SK-MEL-5 (cell line): ENCODE results near the gene PFKP. TPM values are rescaled to one million over a fixed set of nuclear protein-coding genes. Genes with fewer than 3 reads are reported as not detected.
A peak's percentile ranks its signal among the peaks of the same experiment; 100 is the strongest.

ENCODE experiments used
- DNase-seq: peaks from one replicate; pipeline ENCODE4 v3.0.0-alpha.2; 2016; ENCODE audit warnings: low read depth, low spot score
- in situ Hi-C: cut with HindIII; loops from 2 replicates; pipeline ENCODE4 v1.10.0; 2016; ENCODE audit warnings: low sequenced_read_pairs, high pct_unique_total_duplicates, low pct_unique_long_range_greater_than_20kb
- total RNA-seq: library from RNA; depleted of rRNA; stranded (reverse); fragments of >200 nt; shearing (Covaris generic); gene quantifications from 2 replicates; pipeline ENCODE4 v1.2.3, GENCODE V29; 2014

PFKP gene
- total RNA-seq, 1 experiment from 2014 or later: 92.8 TPM

DNA sequence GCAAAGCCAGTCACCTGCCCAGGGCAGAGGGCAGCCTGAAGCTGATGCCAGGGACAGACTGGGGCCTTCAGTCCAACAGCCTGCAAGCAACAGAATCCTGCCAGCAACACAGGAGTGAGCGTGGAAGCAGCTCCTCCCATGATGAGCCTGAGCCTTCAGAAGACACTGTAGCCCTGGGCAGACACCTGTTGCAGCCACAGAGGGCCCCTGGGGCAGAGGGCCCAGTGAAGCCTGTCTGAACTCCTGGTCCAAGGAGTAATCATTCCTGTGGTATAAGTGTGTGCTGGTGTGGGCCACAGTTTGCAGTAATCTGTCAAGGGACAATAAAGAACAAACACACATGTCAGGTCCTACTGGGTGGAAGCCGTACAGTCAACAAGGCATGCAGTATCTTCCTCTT, 2.9 kb upstream of the PFKP start:
- DNase-seq: no peak
- in situ Hi-C loops: no loop called here

DNA sequence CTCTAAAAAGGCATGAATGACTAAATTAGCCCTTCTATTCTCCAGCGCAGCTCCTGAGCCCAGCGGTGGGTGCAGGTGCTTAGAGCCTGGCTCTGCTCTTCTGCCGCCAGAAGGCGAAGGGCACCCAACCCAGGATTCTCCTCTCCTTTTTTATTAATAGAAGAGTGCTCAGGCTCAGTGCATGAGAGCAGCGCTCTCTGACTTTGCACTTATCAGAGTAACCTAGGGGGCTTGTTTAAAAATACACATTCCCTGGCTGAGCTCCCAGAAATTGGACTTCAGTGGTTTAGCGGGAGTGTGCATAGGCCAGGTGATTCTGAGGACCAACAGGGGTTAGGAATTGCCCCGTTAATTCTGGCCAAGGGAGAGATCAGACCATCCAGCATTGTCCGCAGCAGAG, 1.7 kb upstream of the PFKP start:
- no peak for DNase-seq
- in situ Hi-C loops: no loop called here

DNA sequence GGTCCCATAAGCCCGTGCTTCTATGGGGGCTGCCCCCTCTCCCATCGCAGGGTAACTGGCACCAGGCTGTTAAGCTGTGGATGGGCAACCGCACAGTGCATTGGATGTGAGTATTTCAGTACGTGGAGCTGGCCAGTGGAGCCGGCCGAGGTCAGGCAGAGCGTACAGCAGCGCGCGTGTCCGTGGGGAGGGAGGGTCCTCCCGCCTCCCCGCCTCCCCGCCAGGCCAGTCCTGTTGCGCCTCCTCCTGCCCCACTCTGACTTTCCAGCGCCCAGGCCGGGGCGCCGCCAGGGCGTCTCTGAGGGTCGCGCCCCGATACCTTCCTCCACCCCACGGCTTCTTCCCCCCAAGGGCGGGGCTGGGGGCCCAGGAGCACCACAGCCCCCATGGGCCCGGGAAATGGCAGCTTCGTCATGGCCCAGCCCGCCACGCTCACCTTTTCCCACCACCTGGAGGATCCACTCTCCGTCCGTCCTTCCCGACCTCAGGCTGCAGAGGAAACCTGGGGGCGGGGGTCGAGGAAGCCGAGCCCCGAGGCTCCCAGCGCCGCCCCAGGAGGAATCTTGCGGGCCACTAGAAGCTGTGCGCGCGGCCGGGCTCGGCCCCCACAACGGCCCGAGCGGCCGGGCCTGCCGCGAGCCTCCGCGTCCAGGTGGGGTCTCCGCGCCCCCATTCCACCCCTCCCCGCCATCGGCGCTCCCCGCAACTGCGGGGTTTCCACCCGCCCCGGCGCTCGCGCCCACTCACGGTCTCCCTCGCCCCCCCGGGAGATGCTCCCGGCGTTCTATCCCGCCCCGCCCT, 831 bp upstream of the PFKP start:
- in situ Hi-C loops: no loop called here
- DNase-seq: no peak

DNA sequence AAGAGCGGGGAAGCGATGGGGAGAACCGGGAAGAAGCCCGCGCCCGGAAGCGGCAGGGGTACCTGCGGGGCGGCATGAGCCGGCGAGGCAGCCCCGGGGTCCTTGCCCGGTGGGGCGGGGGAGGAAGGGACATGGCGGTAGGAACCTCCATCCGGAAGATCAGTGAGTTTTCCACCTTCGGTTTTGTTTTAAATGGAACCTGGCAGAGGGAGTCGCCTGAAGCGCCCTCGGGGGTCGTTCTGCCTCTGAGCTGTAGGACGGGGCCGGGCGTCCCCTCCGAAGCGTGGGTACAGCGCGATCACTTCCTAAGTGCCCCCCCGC, 471 bp downstream of the PFKP start:
- DNase-seq: no peak
- in situ Hi-C loops: no loop called here

DNA sequence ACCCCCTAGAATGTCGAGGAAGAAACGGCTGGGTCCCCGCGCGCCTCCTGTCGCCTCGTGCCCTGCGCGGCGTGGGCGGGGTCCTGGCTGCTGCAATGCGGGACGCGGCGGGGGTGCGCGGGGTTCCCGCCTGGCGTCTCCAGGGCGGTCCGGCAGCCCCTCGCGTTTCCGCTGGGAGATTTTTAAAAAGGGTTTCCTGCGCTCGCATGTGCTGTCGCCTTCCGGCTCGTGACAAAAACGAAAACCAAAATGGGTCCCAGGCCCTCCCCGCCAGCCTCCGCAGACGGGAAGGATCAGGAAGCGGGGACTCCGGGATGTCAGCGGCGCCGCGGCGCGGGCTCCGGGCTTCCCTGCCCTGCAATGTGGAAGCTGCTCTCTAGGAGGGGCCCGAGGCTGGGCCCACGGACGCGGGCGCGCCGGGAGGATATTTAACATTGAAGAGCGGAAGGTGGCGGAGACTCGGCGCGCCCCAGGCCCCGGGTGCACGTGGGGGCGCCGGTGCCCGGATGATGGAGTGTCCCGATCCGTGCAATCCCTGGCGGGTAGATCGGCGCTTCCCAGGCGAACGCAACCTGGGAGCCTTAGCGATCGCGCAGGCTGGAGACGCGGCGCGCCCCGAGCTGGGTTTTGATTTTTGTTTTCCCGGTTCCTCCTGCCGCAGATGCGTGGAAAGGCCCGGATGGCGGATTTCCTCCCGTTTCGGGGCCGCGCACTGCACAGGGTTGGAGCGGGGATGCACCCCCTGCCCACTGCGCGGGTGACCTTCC, 1.0 kb downstream of the PFKP start:
- peak; percentile 21 for DNase-seq
- in situ Hi-C loops: no loop called here

DNA sequence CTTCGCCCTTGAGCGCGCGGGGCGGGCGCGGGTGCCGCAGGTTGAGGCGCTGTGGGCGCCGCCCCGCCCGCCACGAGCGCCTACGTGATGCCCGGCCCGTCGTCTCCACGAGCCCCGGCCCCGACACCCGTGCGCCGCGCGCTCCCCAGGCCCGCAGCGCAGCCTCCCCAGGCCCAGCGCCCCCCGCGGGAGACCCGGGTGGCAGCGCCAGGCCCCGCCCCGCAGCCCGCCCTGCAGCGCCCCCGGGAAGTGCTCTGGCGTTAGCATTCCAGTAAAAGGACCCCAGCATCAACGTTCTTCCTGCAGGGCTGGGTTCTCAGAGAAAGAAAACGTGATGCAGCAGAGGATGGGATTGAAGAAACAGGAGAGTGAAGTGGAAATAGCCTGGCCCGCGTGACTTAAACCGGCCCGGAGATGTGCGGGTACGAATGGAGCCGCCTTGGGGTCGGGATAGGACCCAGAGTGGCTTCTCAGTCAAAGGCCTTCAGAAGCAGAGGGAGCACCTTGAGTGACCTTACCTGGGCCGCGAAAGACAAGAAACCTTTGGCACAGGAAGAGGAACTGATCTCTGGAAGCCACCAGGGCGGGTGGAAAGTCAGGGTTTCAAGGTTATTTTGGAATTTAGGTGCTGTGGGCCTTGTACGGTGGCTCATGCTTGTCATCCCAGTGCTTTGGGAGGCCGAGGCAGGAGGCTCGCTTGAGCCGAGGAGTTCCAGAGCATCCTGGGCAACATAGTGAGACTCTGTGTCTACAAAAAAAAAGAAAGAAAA, 1.8 kb downstream of the PFKP start:
- DNase-seq: no peak
- in situ Hi-C loops: no loop called here

DNA sequence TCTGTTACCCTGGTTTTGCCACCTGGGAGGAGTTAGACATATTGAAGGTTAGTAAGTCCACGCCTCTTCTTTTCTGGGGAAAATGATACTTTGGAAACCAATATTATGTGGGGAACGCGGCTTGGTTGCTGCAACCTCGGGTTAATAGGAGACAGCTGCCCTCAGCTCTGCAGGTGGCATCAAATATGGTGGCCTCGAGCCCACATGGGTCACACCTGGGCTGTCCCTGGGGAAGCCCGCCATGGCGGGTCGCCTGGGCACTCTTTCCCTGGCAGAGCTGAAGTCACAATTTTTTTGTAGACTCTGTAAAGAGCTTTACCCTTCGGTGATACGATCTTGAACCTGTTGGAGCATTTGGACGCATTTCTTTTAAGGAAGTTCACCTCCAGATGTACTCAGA, 2.5 kb downstream of the PFKP start:
- in situ Hi-C loops: no loop called here
- no peak for DNase-seq

DNA sequence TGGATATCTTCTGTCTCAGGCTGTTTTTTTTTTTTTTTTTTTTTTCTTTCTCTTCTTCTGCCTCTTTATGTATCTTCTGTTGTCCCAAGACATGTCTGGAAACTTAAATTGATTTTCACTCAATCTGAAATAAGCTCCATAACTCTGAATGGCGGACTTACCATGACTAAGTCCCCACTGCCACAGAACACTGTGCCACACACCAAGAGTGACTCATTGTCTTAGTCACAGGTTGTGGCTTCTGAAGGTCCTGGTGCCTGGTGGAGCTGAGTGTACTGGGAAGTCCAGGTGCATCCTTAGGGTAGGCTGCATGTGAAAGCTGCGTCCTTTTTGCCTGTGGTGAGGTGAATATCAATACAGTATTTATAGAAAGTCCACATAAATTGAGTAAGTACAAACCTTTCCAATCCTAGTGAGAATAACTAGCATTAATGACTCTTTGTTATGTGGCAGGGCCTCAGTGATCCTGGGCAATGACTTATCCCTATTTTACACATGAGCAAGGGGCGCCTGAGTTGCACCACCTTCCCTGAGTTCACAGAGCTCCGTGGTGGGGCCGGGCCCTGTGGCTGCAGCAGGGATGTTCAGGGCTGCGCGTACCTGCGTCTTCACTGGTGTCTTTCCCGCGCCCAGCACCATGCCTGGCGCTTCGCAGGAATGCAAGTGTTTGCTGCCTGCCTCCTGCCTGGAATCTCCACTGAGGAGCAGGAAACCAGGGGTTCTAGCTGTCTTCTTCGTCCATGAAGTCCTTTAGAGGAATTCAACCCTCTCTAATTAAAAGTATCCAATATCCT, 4.3 kb downstream of the PFKP start:
- DNase-seq: no peak
- in situ Hi-C loops: no loop called here

DNA sequence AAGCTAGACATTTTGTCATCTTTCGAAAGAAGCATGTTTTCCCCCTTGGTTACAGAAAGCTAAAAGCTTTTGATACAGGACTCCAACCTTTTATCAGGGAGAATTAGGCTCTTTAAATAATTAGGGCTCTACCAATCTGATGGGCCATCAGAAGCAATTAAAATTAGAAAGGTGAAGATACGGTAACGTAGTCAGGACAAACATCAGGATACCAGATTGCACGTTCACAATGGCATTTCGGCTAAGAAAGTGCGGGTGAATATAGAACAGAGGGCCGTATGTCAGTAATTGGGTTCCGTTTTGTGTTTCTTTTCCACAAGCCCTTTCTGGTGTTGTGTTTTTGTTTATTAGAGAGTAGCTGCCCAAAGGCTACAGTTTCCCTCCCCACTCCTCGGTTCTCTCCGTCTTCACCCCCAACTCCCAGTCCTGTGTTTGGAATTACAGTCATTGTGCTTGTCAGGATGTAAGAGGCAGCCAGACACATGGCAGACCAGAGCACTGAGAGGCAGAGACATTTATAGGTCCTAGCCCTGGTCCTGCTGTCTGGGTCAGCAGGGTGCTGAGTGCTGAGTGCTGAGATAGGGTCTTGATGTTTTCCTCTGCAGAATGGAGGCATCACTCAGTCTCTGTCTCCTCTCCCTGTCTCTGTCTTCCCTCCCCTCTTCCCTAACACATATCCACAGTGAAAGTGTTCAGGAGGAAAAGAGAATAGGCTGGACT, 5.5 kb downstream of the PFKP start:
- DNase-seq: no peak
- in situ Hi-C loops: no loop called here

DNA sequence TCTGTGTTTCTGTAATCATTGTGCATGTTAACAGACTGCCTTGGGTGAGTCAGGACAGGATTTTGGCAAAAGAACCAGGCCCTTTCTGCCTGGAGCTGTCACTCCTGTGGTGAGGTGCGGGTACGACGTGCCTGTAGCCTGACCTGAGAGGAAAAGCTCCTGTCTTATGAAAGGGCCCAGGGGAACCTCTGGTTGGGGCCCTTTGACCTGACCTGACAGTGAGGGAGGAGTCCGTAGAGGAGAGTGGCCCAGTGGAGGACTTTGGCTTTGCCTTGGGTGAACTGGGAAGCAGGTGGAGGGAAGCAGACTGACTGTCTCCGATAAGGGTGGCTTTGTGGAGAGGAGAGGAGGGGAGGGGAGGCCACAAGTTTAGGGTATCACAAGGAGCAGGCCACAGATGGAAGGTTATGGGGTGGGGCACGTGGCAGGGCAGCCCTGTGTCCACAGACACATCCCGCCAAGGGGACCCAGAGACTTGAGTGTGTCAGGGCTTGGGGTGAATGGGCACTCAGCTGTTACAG, 6.9 kb downstream of the PFKP start:
- in situ Hi-C loops: no loop called here
- DNase-seq: no peak

DNA sequence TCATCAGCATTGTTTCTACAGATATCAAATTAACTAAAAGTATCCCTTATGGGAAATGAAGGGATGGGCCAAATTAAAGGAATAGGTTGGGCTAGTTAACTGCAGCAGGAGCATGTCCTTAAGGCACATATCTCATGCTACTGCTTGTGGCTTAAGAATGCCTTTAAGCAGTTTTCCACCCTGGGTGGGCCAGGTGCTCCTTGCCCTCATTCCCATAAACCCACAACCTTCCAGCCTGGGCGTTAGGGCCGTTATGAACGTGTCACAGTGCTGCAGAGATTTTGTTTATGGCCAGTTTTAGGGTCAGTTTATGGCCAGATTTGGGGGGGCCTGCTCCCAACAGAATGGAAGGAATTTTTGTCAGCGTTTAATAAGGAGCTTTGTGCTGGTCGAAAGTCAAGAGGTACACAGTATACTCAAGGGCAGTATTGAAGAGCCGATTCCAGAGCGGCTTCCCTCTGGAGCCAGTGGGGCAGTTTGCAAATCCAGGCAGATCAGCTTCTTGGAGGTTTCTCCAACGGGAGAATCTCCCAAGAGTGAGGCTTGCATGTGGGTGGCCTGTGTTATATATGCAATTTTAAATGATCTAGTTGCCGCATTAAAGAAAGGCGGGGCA, 7.7 kb downstream of the PFKP start:
- DNase-seq: no peak
- in situ Hi-C loops: no loop called here

DNA sequence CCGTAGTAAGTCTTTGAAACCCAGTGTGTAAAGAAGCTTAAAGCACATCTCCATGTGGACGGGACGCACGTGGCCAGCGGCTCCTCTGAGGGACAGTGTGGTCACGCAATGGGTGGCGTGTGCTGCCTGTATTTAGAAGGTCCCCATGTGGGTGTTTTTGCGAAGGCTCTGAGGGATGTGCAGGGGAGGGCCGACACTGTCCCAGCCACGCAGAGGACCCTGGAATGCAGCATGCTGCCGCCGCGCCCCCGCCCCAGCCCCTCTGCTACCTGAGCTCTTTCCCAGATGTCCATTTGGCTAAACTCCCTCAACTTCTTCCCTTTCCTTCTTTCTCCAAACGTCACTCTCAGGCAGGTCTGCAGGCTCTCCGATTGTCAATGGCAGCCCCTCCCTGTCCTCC, 8.8 kb downstream of the PFKP start:
- in situ Hi-C loops: no loop called here

DNA sequence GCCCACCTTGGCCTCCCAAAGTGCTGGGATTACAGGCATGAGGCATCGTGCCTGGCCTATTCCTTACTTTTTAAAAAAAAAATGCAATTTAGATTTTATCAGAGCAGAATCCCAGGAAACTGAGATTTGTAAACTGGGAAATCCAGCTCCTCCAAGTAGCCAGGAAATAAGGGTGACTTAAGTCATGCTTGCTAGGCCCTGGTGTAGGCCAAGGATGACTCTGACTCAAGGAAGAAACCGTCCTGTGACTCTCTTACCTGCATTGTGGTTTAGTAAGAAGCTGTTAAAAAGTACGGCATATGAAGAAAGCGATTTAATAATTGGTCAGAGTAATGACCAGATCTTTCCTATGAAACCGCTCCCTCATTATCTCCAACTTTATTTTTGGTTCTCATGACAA, 10.2 kb downstream of the PFKP start:
- in situ Hi-C loops: no loop called here
- no peak for DNase-seq

More for the DNA sequence above, 8.8 kb downstream of the PFKP start:
- DNase-seq: no peak

DNA sequence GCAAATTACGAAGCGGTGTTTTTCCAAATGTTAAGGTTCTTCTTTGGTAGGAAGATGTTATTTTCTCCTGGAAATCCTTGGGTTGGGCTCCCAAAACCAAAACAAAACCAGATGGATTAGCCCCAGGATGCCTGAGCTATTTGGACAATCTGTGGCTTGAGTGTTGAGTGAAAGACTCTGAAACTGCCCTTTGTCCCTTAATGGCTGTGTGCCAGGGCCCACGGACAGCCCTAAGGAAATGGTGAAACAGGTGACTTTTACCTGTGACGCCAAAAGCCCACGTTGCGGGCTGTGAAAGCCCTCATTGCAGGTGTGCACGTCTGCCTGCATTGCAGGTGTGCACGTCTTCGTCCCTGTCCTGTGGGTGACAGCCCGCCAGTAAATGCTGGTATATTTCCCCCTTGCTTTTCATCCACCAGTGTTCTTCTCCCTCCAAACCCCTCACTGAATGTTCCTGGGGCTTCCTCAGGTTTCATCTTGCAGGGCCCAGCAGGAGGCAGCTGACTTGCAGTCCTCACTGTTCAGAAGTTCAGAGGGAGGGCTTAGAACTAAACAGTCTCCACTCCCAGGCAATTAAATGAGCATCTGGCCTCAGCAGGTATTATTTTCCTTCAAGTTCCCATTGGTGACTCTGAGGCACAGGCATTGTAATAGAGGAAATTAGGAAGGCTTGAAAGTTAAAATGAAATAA, 10.7 kb downstream of the PFKP start:
- DNase-seq: no peak

DNA sequence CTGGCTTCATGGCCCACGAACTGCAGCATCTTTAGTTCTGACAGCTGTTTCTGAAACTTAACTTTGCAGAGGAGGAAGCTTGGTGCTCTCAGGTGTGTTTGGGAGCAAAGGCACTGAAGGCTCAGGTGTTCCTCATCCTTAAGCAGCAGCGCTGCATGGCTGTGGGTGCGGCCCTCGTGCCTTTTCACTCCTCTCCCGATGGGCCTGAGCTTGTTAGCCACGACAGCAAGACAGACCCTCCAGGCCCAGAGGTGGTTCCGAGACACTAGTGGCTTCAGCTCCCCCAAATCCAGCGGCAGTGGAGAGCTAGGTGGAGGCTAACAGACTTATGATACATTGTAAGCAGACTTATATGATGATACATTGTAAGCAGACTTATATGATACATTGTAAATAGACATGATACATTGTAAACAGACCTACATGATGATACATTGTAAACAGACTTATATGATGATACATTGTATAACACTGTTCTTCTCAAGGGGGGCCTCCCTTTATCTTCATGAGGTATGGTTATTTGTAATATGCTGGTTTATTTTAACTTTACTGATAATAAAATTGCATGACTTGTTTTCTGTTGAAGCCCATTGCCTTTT, 14.1 kb downstream of the PFKP start:
- in situ Hi-C loops: no loop called here

More for the DNA sequence above, 10.7 kb downstream of the PFKP start:
- in situ Hi-C loops: no loop called here

DNA sequence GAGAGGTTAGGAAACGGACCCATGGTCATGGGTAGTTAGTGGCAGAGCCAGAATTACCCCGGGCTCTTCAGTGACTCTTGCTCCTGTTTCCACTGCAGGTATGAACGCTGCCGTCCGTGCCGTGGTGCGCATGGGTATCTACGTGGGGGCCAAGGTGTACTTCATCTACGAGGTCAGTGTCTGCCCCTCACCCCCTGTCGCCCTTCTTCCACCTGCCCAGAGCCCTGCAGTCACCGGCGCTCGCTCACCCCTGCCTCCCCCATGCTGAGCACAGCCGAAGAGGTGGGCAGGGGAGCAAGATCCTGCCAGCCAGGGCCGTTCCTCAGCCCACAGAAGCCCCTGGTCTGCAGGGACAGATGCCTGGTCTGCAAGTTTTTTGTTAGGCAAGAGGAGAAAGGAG, 14.9 kb downstream of the PFKP start:
- no peak for DNase-seq

More for the DNA sequence above, 14.1 kb downstream of the PFKP start:
- DNase-seq: no peak

More for the DNA sequence above, 14.9 kb downstream of the PFKP start:
- in situ Hi-C loops: no loop called here
